HG02588 (cell line): Measurements from ENCODE around the gene ZDHHC19.
A peak's percentile ranks its signal among the peaks of the same experiment; 100 is the strongest.
"Not testable (repeated sequence)": the region's sequence is repeated elsewhere in the genome, so short reads cannot be mapped to it uniquely, and the experiment has no call there.

Experiments
- ATAC-seq: cut with Tn5 transposase; IDR thresholded peaks from one replicate; pipeline ENCODE4 v1.9.1; 2021; ENCODE audit warnings: mild to moderate bottlenecking, moderate library complexity; ENCODE audit not compliant: unreplicated experiment

Gene ZDHHC19

GRCh38 chr3:196210673-196211556, at the start of gene ZDHHC19:
TSS of gene ZDHHC19 (minus strand) at chr3:196211400. CDS start at chr3:196211315, 85 bp downstream.
- ATAC-seq = no peak

- no peak for ATAC-seq
Measured at GRCh38 chr3:196260784-196261183, 49.6 kb upstream of the ZDHHC19 start.

DNA sequence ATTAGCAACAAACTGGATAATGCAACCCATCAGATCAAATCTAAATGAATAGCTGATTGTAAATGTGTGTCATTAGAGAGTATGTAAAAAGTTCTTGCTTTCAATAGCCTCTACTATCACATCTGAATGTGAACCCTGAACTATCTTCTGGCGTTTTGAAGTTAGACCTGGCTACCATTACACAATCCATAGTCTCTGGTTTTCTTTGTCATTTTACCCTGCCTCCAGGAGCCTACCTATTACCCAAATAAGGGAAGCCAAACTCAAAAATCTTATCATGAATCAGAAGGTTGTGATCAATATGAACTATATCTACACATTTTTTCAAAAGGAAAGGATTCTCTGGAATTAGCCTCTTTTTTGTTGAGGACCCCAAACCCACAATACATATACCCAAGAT, 44.6 kb upstream of the ZDHHC19 start:
- no peak for ATAC-seq

DNA sequence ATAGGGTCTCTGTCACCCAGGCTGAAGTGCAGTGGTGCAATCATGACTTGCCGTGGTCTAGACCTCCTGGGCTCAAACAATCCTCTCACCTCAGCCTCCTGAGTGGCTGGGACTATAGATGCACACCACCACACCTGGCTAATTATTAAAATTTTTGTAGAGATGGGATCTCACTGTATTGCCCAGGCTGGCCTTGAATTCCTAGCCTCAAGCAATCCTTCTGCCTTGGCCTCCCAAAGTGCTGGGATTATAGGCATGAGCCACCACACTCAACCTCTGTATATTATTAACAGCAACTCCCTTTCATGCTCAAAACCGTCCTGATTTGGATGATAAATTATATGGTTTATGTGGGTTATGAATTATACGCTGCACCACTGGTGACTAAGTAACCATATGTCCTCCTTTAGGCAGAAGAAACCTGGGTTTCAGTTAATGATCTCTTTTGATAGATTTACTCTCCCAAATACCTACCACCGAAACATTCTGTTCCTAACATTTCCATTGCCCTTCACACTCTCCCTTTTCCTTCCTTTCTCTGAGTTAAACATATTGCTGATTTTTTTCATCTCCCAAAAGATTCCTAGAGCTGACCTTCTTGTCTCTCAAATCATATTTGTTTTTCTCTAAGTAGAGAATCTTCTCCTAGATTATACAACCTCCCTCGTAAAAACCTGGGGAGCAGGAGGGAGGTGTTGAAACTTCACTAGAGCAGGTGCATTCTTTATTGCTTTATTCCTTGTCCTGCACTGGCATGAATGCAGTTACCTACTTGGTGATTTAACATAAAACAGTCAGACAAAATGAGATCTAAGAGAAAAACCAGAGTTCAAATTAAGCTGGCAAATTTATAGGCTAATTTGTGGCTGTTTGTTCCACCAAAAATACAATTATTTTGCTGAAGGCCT, 43.4 kb upstream of the ZDHHC19 start:
- no peak for ATAC-seq

- no peak for ATAC-seq
Measured at GRCh38 chr3:196251918-196252317, 40.7 kb upstream of the ZDHHC19 start.

DNA sequence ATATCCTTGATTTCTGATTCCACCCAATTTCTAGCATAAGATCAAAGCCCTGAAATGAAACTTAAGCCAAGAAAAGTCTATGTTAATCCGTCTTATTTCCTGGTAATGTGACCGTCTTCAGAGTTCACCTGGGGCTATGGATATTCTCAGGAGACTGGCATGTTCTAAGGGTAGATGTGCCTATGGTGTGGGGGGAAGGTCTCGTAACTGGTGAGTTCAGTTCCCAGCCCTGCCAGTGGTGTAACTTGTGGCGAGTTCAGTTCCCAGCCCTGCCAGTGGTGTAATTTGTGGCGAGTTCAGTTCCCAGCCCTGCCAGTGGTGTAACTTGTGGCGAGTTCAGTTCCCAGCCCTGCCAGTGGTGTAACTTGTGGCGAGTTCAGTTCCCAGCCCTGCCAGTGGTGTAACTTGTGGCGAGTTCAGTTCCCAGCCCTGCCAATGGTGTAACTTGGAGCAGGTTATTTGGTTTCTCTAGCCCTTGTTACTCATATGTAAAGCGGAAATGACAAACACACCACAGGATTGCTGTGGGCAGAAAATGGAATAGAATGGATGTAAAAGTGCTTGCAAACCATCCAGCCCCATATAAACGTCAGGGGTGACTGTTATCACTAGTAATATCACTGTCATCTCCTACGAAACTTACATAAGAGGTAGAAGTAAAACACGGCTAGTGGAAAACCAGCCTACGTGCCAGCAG, 35.6 kb upstream of the ZDHHC19 start:
- no peak for ATAC-seq

GRCh38 chr3:196244166-196244565, 33.0 kb upstream of the ZDHHC19 start:
- ATAC-seq = not testable (repeated sequence)

DNA sequence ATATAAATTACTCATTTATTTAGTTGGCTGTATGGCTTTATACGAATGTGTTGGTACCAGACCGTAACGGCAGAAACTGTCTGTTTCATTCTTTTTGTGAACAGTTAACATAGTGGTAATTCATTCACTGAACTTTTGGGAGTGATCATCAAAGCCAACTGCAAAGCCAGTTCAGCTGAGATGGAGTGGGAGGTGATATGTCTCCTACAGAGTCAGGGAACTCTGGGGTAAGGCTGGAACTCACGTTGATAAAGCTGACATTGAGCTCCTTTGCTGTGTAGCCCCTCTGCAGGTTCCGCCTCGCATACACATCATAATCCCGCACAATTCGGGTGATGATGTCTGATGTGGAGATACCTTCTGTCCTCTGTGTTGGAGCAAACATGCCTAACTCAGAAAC, 30.5 kb upstream of the ZDHHC19 start:
- no peak for ATAC-seq

DNA sequence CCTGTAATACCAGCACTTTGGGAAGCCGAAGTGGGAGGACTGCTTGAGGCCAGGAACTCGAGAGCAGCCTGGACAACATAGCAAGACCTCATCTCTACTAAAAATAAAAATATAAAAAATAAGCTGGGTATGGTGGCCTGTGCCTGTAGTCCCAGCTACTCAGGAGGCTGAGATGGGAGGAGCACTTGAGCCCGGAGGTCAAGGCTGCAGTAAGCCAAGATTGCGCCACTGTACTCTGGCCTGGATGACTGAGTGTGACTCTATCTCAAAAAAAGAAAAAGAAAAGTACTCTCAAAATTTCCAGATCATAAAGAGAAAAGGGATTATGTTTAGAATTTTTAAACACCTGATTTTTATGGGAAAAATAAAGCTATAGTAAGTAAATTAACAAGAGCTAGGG, 29.2 kb upstream of the ZDHHC19 start:
- ATAC-seq = no peak

DNA sequence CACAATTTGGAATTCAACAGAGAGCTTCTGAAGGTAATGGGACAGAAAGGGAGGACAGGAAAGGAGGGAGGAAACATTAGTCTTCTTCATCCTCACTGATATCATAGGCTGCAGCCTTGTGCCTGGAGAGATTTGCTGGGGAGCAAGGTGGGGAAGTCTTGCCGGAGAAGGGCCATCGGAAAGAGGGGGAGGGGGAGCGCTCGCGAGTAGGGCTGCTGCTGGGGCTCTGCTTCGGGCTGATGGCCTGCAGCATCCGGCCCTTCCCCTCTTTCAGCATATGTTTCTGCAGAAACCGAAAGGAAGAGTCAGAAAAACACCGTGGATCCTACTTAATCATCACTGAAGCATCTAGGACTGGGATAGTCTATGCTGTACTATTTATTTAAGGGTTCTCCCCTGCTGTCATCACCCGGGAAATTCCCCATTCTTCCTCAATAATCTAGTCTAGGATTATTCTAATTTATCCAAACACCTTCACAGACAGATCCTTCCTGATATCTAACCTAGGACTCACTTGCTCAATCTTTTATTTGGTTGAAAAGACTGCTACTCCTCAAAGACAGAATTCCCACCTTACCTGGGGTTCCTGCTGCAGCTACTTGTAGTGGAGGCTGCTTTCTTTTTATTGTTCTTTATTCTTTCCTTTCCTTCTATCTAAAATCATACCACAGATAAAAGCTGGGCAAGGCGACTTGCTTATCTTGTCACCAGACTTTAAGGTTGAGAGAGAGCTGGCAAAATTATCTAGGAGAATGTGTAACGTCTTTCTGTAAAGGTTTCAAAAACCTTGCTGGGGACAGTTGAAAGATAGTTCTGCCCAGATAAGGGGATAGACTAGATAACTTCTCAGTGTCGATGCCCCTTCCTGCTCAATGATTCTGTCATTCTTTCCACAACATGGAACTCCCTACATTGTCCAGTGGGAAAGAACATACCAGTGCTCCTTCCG, 27.7 kb upstream of the ZDHHC19 start:
- no peak for ATAC-seq

GRCh38 chr3:196237203-196237602, 26.0 kb upstream of the ZDHHC19 start:
- no peak for ATAC-seq

DNA sequence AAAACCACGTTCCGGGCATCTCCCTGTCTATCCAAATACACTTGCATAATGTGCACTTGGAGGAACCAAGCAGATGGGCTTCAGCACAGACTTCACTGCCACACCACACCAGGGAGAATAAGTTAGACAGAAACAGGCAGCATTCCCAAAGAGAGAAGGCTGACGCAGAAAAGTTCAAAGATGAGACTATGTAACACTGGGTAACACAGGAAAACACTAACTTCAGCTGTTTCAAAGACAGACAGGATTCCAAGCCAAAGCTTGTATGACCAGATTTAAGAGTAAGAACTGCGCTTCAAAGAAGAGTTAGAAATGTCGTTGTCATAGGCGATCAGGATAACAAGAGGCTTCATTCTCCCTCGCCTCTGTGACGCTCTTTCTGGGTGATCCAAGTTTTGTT, 25.0 kb upstream of the ZDHHC19 start:
- ATAC-seq = no peak

DNA sequence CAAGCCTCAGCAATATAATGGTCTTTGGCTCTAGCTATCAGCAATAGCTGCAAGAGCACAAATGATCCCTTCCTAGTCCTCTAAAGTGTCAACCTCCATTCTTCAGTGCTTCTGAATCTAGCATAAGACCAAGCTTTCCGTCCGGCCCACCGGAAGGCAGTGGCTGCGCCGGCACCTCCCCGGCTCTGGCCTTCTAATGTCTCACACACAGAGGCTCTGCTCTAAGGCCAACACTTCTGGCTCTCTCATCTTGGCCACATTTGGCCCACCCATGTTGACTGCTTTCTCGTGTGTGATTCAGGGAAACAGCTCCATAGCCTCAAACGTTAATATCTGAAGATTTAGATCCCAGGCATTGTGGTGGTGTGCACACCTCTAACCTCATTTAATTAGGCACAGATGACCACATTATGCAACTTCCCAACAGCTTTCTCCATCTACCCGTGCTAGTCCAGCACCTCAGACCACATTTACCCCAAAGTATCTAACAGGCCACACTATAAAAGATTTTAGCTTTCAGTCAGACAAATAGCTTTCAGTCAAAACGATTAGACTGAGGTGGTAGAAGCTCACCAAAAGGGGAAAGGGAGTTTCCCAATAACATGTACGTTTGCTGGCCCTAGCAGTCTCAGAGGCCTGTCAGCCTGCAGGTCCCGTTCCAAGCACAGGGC, 24.4 kb upstream of the ZDHHC19 start:
- no peak for ATAC-seq

- no peak for ATAC-seq
Measured at GRCh38 chr3:196232882-196233251, 21.7 kb upstream of the ZDHHC19 start.

DNA sequence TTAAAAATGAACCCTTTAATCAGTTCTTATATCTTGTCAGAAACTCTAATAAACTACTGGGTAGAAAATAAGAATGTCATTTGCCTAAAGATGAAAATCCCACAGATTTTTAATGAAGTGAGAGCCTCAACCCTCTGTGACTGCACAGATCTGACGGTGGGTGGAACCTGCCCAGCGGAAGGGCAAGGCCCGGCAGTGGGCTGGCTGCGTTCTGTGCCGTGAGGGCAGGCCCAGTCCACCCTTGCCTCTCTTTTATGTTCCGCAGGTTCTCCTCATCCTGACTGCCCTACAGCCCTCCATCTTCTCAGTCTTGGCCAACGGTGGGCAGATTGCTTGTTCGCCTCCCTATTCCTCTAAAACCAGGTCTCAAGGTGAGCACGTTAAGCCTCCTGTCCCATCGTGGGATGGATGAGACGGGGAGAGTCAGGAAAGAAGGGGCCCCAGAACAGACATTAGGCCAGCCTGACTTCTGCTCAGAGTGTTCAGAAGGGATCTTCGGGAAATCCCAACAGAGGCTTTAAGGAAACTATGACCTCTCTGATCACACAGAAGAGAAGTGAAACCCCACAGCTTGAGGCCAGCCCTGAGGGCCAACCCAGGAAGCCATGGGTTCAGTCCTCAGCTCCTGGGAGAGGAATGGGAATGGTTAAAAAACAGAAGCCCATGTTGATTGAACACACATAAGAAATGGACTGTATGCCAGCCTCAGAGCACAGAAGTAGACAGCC, 21.1 kb upstream of the ZDHHC19 start:
- peak; percentile 58 for ATAC-seq

DNA sequence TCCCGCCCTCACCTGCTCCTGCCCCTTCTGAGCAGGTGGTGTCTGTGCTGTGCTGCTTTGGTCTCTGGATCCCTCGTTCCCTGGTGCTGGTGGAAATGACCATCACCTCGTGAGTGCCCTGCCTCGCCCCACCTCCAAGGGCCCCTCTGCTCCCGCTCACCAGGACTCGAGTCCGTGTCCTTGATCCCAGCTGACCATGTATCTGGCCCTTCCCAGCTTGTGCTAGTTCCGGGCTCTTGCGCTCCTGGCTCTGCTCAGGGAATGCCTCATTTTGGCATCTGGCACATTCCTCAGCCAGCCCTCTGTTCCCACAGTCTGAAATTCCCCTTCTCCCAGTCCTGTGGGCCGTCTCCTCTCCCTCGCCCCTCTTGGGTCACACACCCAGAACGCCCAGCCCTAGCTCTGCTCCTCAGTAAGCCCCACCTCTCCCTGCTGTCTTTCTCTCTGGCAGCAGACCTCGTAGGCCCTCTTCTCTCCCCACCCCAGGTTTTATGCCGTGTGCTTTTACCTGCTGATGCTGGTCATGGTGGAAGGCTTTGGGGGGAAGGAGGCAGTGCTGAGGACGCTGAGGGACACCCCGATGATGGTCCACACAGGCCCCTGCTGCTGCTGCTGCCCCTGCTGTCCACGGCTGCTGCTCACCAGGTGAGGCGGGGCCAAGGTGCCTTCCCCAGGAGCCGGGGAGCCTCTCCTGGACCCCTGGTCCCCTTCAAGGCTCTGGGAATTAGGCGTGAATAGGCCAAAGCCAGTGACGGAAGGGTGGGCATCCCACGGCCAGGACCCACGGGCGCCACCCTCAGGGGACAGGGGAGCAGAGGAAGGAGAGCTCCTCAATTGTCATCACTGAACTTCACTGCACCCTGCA, 16.7 kb upstream of the ZDHHC19 start:
- ATAC-seq = no peak

- no peak for ATAC-seq
Measured at GRCh38 chr3:196227121-196227561, 15.9 kb upstream of the ZDHHC19 start.
